ENCODE measurements around the gene TMEM190. TPM values are rescaled to one million over a fixed set of nuclear protein-coding genes. Genes with fewer than 3 reads are reported as not detected.

Gene TMEM190
- polyA plus RNA-seq, 2 donors, result not detected

- H3K36me3 ChIP-seq (ENCODE audit: control insufficient read depth in 2 of 2, insufficient read depth in 2 of 2, low read length in 1 of 2), result no peaks in the 10 kb centered on the region
- H3K9me3 ChIP-seq (ENCODE audit: control insufficient read depth in 2 of 2, insufficient read depth in 1 of 2, low read depth in 1 of 2, low read length in 1 of 2), result no peaks in the 10 kb centered on the region
- H3K4me3 ChIP-seq (ENCODE audit: low read depth in 1 of 2, low read length in 2 of 2), result peak overlapping the region in 1 of 2 donors; percentile 0
- peaks cover 0 to 32% of the 10 kb centered on the region in 2 donors for H3K27me3 ChIP-seq (ENCODE audit: control insufficient read depth in 1 of 2, insufficient read depth in 2 of 2, low read length in 2 of 2)
- whole genome bisulfite sequencing, 2 donors, result 8 to 12% methylated on average over 41 to 54 of the region's 54 CpGs
- H3K27ac ChIP-seq (ENCODE audit: low read depth in 2 of 2, low read length in 1 of 2), result no peak overlapping the region
- H3K4me1 ChIP-seq (ENCODE audit: control insufficient read depth in 2 of 2, insufficient read depth in 2 of 2, low read length in 1 of 2), result peaks cover 0 to 6% of the 10 kb centered on the region in 2 donors
Measured at GRCh38 chr19:55368701-55369563, 7.7 kb upstream of the TMEM190 start.

GRCh38 chr19:55369653-55370304, 6.8 kb upstream of the TMEM190 start:
- H3K4me1 ChIP-seq (ENCODE audit: control insufficient read depth in 2 of 2, insufficient read depth in 2 of 2, low read length in 1 of 2), result peaks cover 0 to 6% of the 10 kb centered on the region in 2 donors
- H3K36me3 ChIP-seq (ENCODE audit: control insufficient read depth in 2 of 2, insufficient read depth in 2 of 2, low read length in 1 of 2), result no peaks in the 10 kb centered on the region
- WGBS, 2 donors, result 1 to 2% methylated on average over 30 to 59 of the region's 59 CpGs
- no peak overlapping the region for H3K27ac ChIP-seq (ENCODE audit: low read depth in 2 of 2, low read length in 1 of 2)
- peaks cover 0 to 36% of the 10 kb centered on the region in 2 donors for H3K27me3 ChIP-seq (ENCODE audit: control insufficient read depth in 1 of 2, insufficient read depth in 2 of 2, low read length in 2 of 2)
- H3K9me3 ChIP-seq (ENCODE audit: control insufficient read depth in 2 of 2, insufficient read depth in 1 of 2, low read depth in 1 of 2, low read length in 1 of 2), result no peaks in the 10 kb centered on the region
- peak overlapping the region in 1 of 2 donors; percentile 0 for H3K4me3 ChIP-seq (ENCODE audit: low read depth in 1 of 2, low read length in 2 of 2)

- H3K9me3 ChIP-seq (ENCODE audit: control insufficient read depth in 2 of 2, insufficient read depth in 1 of 2, low read depth in 1 of 2, low read length in 1 of 2), result no peaks in the 10 kb centered on the region
- H3K4me1 ChIP-seq (ENCODE audit: control insufficient read depth in 2 of 2, insufficient read depth in 2 of 2, low read length in 1 of 2), result peaks cover 0 to 6% of the 10 kb centered on the region in 2 donors
- peaks cover 0 to 36% of the 10 kb centered on the region in 2 donors for H3K27me3 ChIP-seq (ENCODE audit: control insufficient read depth in 1 of 2, insufficient read depth in 2 of 2, low read length in 2 of 2)
- H3K27ac ChIP-seq (ENCODE audit: low read depth in 2 of 2, low read length in 1 of 2), result no peak within 1 kb of the TSS
- H3K36me3 ChIP-seq (ENCODE audit: control insufficient read depth in 2 of 2, insufficient read depth in 2 of 2, low read length in 1 of 2), result no peaks in the 10 kb centered on the region
- 9 to 16% methylated on average over 23 to 32 of the region's 32 CpGs for WGBS, 2 donors
- peak within 1 kb of the TSS in 1 of 2 donors; percentile 0 for H3K4me3 ChIP-seq (ENCODE audit: low read depth in 1 of 2, low read length in 2 of 2)
Measured at GRCh38 chr19:55370305-55370988, 6.2 kb upstream of the TMEM190 start, which contains the start of gene IL11. Gene IL11, minus strand, starts transcription at chr19:55370463. Its CDS starts 153 bp downstream, at chr19:55370310.

GRCh38 chr19:55372316-55373081, 4.1 kb upstream of the TMEM190 start:
- 37 to 41% methylated on average over 24 of the region's 24 CpGs for WGBS, 2 donors
- H3K27ac ChIP-seq (ENCODE audit: low read depth in 2 of 2, low read length in 1 of 2), result no peak overlapping the region
- H3K4me1 ChIP-seq (ENCODE audit: control insufficient read depth in 2 of 2, insufficient read depth in 2 of 2, low read length in 1 of 2), result peaks cover 0 to 13% of the 10 kb centered on the region in 2 donors
- H3K36me3 ChIP-seq (ENCODE audit: control insufficient read depth in 2 of 2, insufficient read depth in 2 of 2, low read length in 1 of 2), result no peaks in the 10 kb centered on the region
- peaks cover 0 to 36% of the 10 kb centered on the region in 2 donors for H3K27me3 ChIP-seq (ENCODE audit: control insufficient read depth in 1 of 2, insufficient read depth in 2 of 2, low read length in 2 of 2)
- no peaks in the 10 kb centered on the region for H3K9me3 ChIP-seq (ENCODE audit: control insufficient read depth in 2 of 2, insufficient read depth in 1 of 2, low read depth in 1 of 2, low read length in 1 of 2)
- no peak overlapping the region for H3K4me3 ChIP-seq (ENCODE audit: low read depth in 1 of 2, low read length in 2 of 2)

- Histone ChIP-seq H3K27me3 (ENCODE audit: control insufficient read depth in 1 of 2, insufficient read depth in 2 of 2, low read length in 2 of 2) (peaks cover 0 to 36% of the 10 kb centered on the region in 2 donors), H3K9me3 (ENCODE audit: control insufficient read depth in 2 of 2, insufficient read depth in 1 of 2, low read depth in 1 of 2, low read length in 1 of 2) (no peaks in the 10 kb centered on the region), H3K4me1 (ENCODE audit: control insufficient read depth in 2 of 2, insufficient read depth in 2 of 2, low read length in 1 of 2) (peaks cover 0 to 13% of the 10 kb centered on the region in 2 donors), H3K36me3 (ENCODE audit: control insufficient read depth in 2 of 2, insufficient read depth in 2 of 2, low read length in 1 of 2) (no peaks in the 10 kb centered on the region), H3K4me3 (ENCODE audit: low read depth in 1 of 2, low read length in 2 of 2) (no peak overlapping the region), H3K27ac (ENCODE audit: low read depth in 2 of 2, low read length in 1 of 2) (no peak overlapping the region)
- 44 to 48% methylated on average over 8 to 9 of the region's 9 CpGs for WGBS, 2 donors
Measured at GRCh38 chr19:55373306-55373992, 3.2 kb upstream of the TMEM190 start.

- Histone ChIP-seq H3K27me3 (ENCODE audit: control insufficient read depth in 1 of 2, insufficient read depth in 2 of 2, low read length in 2 of 2) (peaks cover 0 to 30% of the 10 kb centered on the region in 2 donors), H3K9me3 (ENCODE audit: control insufficient read depth in 2 of 2, insufficient read depth in 1 of 2, low read depth in 1 of 2, low read length in 1 of 2) (no peaks in the 10 kb centered on the region), H3K4me1 (ENCODE audit: control insufficient read depth in 2 of 2, insufficient read depth in 2 of 2, low read length in 1 of 2) (peaks cover 0 to 10% of the 10 kb centered on the region in 2 donors), H3K4me3 (ENCODE audit: low read depth in 1 of 2, low read length in 2 of 2) (no peak overlapping the region), H3K36me3 (ENCODE audit: control insufficient read depth in 2 of 2, insufficient read depth in 2 of 2, low read length in 1 of 2) (no peaks in the 10 kb centered on the region), H3K27ac (ENCODE audit: low read depth in 2 of 2, low read length in 1 of 2) (no peak overlapping the region)
- WGBS, 2 donors, result 10 to 17% methylated on average over 25 to 31 of the region's 31 CpGs
Measured at GRCh38 chr19:55373993-55374757, 2.5 kb upstream of the TMEM190 start.

GRCh38 chr19:55377356-55378131, 918 bp downstream of the TMEM190 start:
- 46% methylated on average over 43 of the region's 43 CpGs for WGBS, 2 donors
- no peak overlapping the region for H3K27ac ChIP-seq (ENCODE audit: low read depth in 2 of 2, low read length in 1 of 2)
- peaks cover 0 to 8% of the 10 kb centered on the region in 2 donors for H3K4me1 ChIP-seq (ENCODE audit: control insufficient read depth in 2 of 2, insufficient read depth in 2 of 2, low read length in 1 of 2)
- H3K27me3 ChIP-seq (ENCODE audit: control insufficient read depth in 1 of 2, insufficient read depth in 2 of 2, low read length in 2 of 2), result peaks cover 0 to 7% of the 10 kb centered on the region in 2 donors
- H3K36me3 ChIP-seq (ENCODE audit: control insufficient read depth in 2 of 2, insufficient read depth in 2 of 2, low read length in 1 of 2), result no peaks in the 10 kb centered on the region
- H3K9me3 ChIP-seq (ENCODE audit: control insufficient read depth in 2 of 2, insufficient read depth in 1 of 2, low read depth in 1 of 2, low read length in 1 of 2), result no peaks in the 10 kb centered on the region
- H3K4me3 ChIP-seq (ENCODE audit: low read depth in 1 of 2, low read length in 2 of 2), result no peak overlapping the region

- Histone ChIP-seq H3K4me3 (ENCODE audit: low read depth in 1 of 2, low read length in 2 of 2) (no peak overlapping the region), H3K27me3 (ENCODE audit: control insufficient read depth in 1 of 2, insufficient read depth in 2 of 2, low read length in 2 of 2) (peaks cover 0 to 4% of the 10 kb centered on the region in 2 donors), H3K36me3 (ENCODE audit: control insufficient read depth in 2 of 2, insufficient read depth in 2 of 2, low read length in 1 of 2) (no peaks in the 10 kb centered on the region), H3K4me1 (ENCODE audit: control insufficient read depth in 2 of 2, insufficient read depth in 2 of 2, low read length in 1 of 2) (peaks cover 0 to 16% of the 10 kb centered on the region in 2 donors), H3K27ac (ENCODE audit: low read depth in 2 of 2, low read length in 1 of 2) (no peak overlapping the region), H3K9me3 (ENCODE audit: control insufficient read depth in 2 of 2, insufficient read depth in 1 of 2, low read depth in 1 of 2, low read length in 1 of 2) (no peaks in the 10 kb centered on the region)
- 70 to 78% methylated on average over 11 of the region's 11 CpGs for WGBS, 2 donors
Measured at GRCh38 chr19:55379174-55379573, 2.5 kb downstream of the TMEM190 start.
